ENCODE data around the gene PRKAG1.
A peak's percentile ranks its signal among the peaks of the same experiment; 100 is the strongest.
"Not testable (repeated sequence)": the region's sequence is repeated elsewhere in the genome, so short reads cannot be mapped to it uniquely, and the experiment has no call there.

Gene PRKAG1

DNA sequence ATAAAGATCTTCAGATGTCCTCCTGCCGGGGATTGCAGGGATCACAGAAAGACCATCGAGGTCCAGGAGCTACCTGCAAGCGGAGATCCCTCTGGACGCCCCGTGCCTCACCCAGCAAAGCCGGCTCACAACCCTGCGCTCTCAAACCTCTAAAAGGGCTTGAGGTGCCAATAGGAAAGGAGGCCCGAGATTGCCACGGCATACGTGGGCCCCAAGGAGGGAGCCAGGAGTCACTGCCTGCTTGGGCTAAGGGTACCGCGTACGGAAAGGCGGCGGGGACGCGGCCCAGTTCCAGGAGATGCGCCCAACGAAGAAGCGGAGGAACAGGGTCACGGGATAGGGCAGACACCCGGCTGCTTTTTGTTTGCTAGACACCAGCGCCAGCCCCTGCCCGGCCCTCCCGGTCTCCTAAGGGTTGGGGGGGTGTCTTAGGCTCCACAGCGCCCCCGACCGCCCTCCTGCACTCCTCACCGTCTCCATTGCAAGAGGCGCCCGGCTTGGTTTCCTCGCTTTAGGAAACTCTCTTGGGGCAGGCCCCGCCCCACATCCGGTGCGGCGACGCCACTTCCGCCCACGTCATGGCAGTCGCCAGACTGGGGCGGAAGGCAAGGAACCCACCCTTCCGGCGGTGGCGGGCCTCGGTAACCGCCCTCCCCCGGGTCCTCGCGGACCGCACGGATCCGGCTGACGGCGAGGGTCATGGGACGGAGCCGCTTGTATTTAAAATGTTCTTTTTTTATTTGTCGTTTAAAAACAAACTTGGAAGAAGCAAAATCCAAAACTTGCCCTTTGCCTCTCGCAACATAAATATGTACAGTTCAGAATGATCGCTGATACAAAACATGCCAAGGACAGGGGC, at the start of gene PRKAG1:
Gene PRKAG1, minus strand, starts transcription at position 516 of the 859 bp plus-strand sequence. Its CDS starts 36 bp downstream, at position 480.
- peak; percentile 88 for DNase-seq

DNA sequence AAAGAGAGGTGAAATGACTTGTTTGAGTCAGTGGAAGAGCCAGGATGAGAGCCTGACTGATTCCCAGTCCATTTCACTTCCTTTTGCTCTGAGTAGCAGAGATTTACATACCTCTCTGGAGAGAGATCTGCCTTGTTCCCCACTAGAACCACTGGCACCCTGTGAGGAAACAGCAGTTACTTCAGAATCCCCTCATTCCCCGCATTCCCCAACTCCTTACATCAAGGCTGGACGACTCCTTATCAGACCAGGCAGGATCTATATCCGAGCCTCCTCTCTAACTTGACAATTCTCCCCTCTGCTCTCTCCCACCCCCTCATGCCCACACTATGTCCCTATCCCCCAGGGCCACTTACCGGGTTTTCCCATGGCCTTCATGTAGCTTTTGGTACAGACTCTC, 47.5 kb upstream of the PRKAG1 start:
- no peak for DNase-seq

GRCh38 chr12:49064767-49065152, 46.2 kb upstream of the PRKAG1 start:
- no peak for DNase-seq

DNA sequence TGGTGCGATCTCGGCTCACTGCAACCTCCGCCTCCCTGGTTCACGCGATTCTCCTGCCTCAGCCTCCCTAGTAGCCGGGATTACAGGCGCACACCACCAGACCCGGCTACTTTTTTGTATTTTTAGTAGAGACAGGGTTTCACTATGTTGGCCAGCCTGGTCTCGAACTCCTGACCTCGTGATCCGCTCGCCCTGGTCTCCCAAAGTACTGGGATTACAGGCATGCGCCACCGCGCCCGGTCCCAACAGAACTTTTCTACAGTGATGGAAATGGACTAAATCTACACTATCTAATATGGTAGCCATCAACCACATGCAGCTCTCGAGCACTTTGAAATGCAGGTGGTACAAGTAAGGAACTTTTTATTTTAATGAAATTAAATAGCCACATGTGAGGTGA, 43.3 kb upstream of the PRKAG1 start:
- not testable (repeated sequence) for DNase-seq

DNA sequence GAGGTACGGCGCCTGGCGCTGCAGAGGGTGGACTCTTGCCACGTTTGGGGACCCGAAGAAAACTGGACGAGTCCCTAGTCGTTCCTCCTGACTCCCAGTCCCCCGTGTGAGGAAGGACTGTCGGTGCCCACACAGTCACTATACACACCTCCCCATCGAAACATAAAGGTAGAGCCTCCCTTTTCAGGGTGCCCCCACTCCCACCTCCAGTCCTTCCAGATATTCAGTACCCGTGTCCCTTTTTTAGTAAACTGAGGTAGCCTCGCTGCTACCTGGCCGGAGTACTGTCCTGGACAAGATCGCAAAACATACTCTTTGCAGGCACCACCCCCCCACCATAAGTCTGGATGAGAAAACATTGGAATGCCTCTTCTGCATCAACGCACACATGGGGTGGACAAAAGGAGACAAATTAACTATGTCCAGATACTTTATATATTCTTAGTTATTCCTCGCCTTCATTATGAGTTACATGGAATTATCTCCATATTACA, 42.6 kb upstream of the PRKAG1 start:
- DNase-seq = no peak

GRCh38 chr12:49060237-49061156, 41.9 kb upstream of the PRKAG1 start, which contains the start of gene KMT2D:
Gene KMT2D, minus strand, starts transcription at chr12:49060794. Its CDS starts 5,470 bp downstream, at chr12:49055324.
- peak; percentile 64 for DNase-seq

GRCh38 chr12:49059299-49060171, 41.0 kb upstream of the PRKAG1 start:
- no peak for DNase-seq

GRCh38 chr12:49059045-49059298, 40.4 kb upstream of the PRKAG1 start:
- DNase-seq = no peak

DNA sequence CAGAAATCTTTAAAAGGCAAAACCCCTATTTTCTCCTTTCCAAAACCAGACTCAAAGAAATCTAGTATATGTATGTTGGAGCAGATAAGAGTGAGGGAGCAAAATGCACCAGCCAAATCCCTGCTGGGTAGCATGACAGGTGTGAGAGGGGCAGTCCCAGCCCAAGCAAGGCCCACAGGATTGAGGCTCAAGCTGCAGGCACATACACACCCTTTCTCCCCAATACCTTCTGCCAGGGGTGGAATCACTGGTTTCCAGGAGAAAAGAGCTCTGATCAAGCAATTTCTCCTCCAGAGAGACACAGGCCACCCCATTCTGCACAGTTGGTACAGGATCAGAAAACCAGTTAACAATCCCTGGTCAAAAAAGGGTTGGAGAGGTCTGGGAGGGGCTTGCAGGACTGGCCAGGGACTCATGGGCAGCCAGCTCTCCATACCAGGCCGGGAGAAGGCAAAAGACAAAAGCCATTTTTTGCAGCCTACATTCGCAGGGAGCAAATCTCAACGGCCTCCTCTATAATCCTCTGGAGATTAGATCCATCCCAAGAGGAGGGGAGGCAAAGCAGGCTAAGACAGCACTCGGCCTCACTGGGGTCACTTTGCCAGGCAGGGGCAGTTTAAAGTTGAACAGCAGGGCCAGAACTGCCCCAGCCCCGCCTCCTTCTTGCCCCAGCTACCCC, 39.9 kb upstream of the PRKAG1 start:
- DNase-seq = no peak

DNA sequence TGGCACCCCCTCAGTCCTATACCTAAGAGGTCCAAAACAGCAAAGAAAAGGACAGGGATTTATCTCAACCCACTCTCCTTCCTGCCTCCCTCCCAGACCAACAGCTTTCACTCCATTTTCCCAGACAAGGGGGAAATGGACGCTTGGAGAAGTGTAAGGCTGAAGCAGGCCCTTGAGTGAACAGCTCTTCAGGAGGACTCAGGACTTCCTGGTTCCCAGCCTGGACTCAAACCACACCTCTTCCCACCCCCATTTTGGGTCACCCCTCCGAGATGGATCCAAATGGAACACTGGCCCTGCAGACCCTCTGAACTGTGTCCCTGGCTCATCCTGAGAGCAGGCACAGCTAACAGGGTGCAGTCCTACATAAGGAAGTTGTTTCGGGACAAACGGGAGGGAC, 39.3 kb upstream of the PRKAG1 start:
- no peak for DNase-seq

DNA sequence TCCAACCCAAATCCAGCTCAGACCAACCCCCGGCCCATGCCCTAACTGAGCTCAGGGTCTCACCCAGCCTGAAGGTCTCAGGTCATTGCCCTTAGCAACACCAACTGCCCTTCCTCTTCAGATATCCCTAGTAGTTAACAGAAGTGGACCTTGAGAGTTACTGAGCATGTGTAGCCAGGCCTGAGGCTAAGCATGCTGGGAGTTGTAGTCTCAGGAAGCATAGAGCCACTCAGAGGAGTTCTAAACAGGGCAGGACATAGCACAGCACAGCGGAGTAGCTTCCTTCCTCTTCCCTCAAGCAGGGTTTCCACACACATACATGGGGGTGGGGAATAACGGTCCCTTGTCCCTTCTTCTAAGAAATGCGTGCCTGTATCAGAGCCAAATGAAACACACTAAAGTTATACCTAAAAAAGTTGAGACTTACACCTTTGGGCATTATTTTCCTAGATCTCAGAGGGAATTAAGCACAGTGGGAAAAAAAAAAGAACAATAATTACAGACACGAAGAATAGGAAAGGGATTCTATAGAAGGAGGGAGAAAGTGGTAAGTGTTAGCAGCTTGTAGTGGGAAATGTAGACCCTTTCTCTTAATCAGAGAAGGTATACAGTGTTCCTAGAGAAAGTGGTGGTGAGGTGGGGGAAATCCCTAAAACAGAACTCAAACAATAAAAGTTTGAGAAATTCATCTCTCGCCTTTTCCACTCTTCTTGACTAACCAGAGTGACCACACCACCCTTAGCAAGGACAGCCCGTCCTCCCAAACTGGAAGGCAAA, 37.6 kb upstream of the PRKAG1 start:
- DNase-seq = no peak

DNA sequence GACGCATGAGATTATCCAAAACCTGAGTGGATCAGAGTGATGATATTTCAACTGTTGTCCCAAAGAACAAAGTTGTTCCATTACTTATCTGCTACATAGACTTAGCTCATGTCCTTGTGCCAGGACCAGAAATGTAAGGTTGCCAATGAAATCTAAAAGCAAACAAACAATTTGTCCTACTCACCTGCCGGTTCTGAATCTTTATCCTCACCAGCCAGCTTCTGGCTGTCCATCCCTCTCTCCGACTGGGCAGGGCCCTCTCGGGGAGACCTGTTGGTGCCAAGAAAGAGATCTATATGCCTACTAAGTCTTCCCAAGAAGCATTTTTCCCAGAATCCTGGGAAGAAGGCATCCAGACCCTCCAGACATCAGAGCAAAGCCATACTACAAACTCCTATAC, 36.5 kb upstream of the PRKAG1 start:
- DNase-seq = no peak

DNA sequence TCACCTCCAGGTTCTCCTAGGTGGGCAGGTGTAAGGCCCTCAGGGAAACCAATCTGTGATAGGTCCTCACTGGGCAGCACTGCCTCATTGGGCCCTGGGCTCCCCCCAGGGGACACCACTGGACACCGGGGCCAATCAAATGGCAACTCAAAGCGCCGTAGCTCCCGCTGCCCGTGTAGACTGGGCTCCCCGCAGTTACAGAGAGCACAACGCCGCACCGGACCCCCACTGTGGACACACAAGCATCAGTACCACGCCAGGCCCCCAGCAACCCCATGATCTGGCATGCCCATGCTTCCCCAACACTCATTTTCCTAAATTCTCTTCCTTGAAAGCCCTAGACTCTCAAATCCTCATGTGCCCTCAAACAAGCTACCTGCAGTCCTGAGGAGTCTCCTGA, 35.9 kb upstream of the PRKAG1 start:
- DNase-seq = no peak

DNA sequence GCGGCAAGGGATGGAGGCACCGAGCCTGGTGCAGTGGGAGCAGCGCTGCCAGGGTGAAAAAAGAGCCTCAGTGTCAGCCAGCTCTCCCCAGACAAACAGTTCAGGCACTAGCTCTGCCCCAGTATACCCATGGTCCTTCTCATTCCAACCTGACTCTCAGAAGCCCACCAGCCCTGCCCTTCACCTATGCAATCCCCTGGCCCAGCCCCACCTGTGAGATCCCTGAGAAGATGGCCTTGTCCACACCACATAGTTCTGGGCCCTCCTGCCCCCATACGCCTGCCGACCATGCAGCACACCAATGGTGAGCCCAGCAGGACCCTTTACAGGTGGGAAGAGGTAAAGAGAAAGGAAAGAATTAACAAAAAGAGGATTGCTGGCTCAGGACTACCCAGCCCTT, 35.5 kb upstream of the PRKAG1 start:
- DNase-seq = no peak

GRCh38 chr12:49052451-49053208, 34.1 kb upstream of the PRKAG1 start:
- no peak for DNase-seq

DNA sequence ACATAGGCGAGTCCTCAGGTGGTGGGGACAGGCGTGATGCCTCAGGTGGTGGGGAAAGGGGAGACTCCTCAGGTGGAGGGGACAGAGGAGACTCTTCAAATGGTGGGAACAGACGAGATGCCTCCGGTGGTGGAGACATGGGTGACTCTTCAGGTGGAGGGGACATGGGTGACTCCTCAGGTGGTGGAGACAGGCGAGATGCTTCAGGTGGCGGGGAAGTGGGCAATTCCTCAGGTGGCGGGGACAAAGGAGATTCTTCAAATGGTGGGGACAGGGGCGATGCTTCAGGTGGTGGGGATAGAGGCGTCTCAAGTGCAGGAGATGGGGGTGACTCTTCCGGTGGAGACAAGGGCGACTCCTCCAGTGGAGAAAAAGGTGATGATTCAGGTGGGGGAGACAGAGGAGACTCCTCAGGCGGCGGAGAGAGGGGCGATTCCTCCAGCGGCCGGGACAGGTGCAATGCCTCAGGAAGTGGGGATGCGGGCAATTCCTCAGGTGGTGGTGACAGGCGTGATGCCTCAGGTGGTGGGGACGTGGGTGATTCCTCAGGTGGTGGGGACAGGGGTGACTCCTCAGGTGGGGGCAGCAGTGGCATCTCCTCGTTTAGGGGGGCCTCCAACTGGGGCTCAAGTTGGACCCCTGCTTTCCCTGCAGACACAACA, 33.3 kb upstream of the PRKAG1 start:
- DNase-seq = no peak

DNA sequence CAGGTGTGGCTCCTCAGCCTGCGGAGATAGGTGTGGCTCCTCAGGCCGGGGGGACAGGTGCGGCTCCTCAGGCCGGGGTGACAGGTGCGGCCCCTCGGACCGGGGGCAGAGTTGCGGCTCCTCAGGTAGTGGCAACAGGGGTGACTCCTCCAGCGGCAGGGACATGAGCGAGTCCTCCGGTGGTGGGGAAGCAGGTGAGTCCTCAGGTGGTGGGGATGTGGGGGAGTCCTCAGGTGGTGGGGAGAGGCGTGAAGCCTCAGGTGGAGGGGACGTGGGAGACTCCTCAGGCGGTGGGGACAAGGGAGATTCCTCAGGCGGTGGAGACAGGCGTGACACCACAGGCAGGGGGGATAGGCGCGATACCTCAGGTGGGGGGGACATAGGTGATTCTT, 32.8 kb upstream of the PRKAG1 start:
- DNase-seq = no peak

GRCh38 chr12:49050507-49051372, 32.2 kb upstream of the PRKAG1 start:
- DNase-seq = no peak

All from NCI-H2227 treated with DMSO at 0.1 percent for 48 hours (cell line).